NT2/D1 (cell line): Measurements from ENCODE around the gene STPG2.

Experiments
- SUZ12 ChIP-seq: IDR thresholded peaks from 2 replicates; pipeline ENCODE4 v1.6.1; 2011; ENCODE audit not compliant: insufficient read length, insufficient read depth; ENCODE audit errors: extremely low read depth
- YY1 ChIP-seq: IDR thresholded peaks from 2 replicates; pipeline ENCODE4 v1.6.1; 2011; ENCODE audit not compliant: insufficient read length, insufficient read depth
- ZNF274 ChIP-seq: IDR thresholded peaks from 2 replicates; pipeline ENCODE4 v1.6.1; 2011; ENCODE audit warnings: mild to moderate bottlenecking, low read depth, low read length

DNA sequence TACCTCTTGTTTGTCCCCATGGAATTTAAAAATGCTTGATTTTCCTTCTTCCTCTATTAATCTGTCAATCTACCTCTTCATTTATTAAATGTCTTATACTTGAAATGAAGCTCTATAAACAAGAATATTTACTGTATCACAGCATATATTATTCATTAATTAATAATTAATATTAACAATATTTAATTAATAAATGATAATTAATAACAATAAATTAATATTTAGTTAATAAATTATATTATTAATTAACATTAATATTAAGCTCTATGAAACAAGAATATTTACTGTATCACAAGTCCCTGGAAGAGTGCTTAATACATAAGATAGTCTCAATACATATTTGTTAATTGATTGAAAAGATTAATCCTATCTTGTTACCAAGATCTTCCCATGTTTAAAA lies 306.6 kb downstream of the STPG2 start:
- no peak for TF ChIP-seq YY1
- TF ChIP-seq SUZ12 = no peak
- no peak for TF ChIP-seq ZNF274
